ENCODE measurements around the gene STIM2. TPM values are rescaled to one million over a fixed set of nuclear protein-coding genes. Genes with fewer than 3 reads are reported as not detected.
"Not testable (repeated sequence)": the region's sequence is repeated elsewhere in the genome, so short reads cannot be mapped to it uniquely, and the experiment has no call there.

The STIM2 gene
- total and polyA plus RNA-seq, 9 of the 15 experiments (the other 6 are each of a cell fraction or from before 2014, with no cell fraction given), result 7.2 to 26.8 (median 15.4) TPM

- intact Hi-C loops (cut with micrococcal nuclease); FAIRE-seq; in situ Hi-C loops (cut with MboI); DNase-seq (ENCODE audit: extremely low read depth in 1 of 4, low spot score in 3 of 4); H3K27me3 ChIP-seq (ENCODE audit: control insufficient read depth in 2 of 2, insufficient read depth in 2 of 2, low read length in 2 of 2); H3K27ac ChIP-seq (ENCODE audit: extremely low read depth, low read depth, low read length); H3K9me1 ChIP-seq (ENCODE audit: control insufficient read depth, insufficient read depth, low read length); ATAC-seq; H3K79me2 ChIP-seq (ENCODE audit: control insufficient read depth, insufficient read depth, low read length); H3K4me1 ChIP-seq (replicated peaks in 1 of 2; ENCODE audit: control insufficient read depth in 2 of 2, insufficient read depth in 2 of 2, low read length in 2 of 2); BruUV-seq (replicated peaks); POLR2A ChIA-PET; H4K20me1 ChIP-seq (replicated peaks; ENCODE audit: control insufficient read depth, insufficient read depth, low read length); H3K9me3 ChIP-seq (replicated peaks; ENCODE audit: control insufficient read depth, insufficient read depth, low read depth, low read length); H3K4me2 ChIP-seq (ENCODE audit: insufficient read depth, low read length); H3K9ac ChIP-seq (ENCODE audit: insufficient read depth in 1 of 2, low read depth in 2 of 2, low read length in 2 of 2); CTCF ChIA-PET (ENCODE audit: low intra/inter-chr PET ratio); H3K36me3 ChIP-seq (ENCODE audit: control insufficient read depth, insufficient read depth, low read length); H2AFZ ChIP-seq (ENCODE audit: low read depth, low read length); H3K4me3 ChIP-seq: not testable (repeated sequence)
- WGBS (ENCODE audit: insufficient coverage, low coverage, missing lambda C conversion rate), result 10% methylated on average over 6 of the region's 6 CpGs
- TF ChIP-seq ZNF431 (CRISPR knock-in tag; IDR thresholded peaks at IDR 0.05), result peak; percentile 95
Observed at GRCh38 chr4:26822974-26823373, 37.7 kb upstream of the STIM2 start.

GRCh38 chr4:26823583-26823982, 37.1 kb upstream of the STIM2 start:
- no peak overlapping the region for H3K4me2 ChIP-seq (ENCODE audit: insufficient read depth, low read length)
- no peak overlapping the region for H3K27ac ChIP-seq (ENCODE audit: extremely low read depth, low read depth, low read length)
- BruUV-seq (replicated peaks), result no TSS peak
- CTCF ChIA-PET (ENCODE audit: low intra/inter-chr PET ratio), result no interaction called here
- no peaks in the 10 kb centered on the region for H3K79me2 ChIP-seq (ENCODE audit: control insufficient read depth, insufficient read depth, low read length)
- TF ChIP-seq RFX1 (IDR thresholded peaks at IDR 0.05) (no peak), EZH2 (IDR thresholded peaks at IDR 0.05; ENCODE audit: borderline replicate concordance, low read depth, low read length) (no peak), DACH1 (IDR thresholded peaks at IDR 0.05; ENCODE audit: partially characterized antibody) (no peak), ZNF57 (CRISPR knock-in tag; IDR thresholded peaks at IDR 0.05) (no peak), FOSL1 (tag; conservative IDR thresholded peaks at IDR 0.05) (no peak), E2F3 (CRISPR knock-in tag; IDR thresholded peaks at IDR 0.05) (no peak)
- intact Hi-C loops (cut with micrococcal nuclease), result no loop called here
- no peaks in the 10 kb centered on the region for H3K36me3 ChIP-seq (ENCODE audit: control insufficient read depth, insufficient read depth, low read length)
- H3K27me3 ChIP-seq (ENCODE audit: control insufficient read depth in 2 of 2, insufficient read depth in 2 of 2, low read length in 2 of 2), result no peaks in the 10 kb centered on the region
- no peak overlapping the region for H3K4me3 ChIP-seq
- no peaks in the 10 kb centered on the region; the same call in 1 of the 2 replicates for H3K9me3 ChIP-seq (replicated peaks; ENCODE audit: control insufficient read depth, insufficient read depth, low read depth, low read length)
- no peaks in the 10 kb centered on the region for H3K9me1 ChIP-seq (ENCODE audit: control insufficient read depth, insufficient read depth, low read length)
- ATAC-seq, result no peak
- in situ Hi-C loops (cut with MboI), result no loop called here
- H3K4me1 ChIP-seq (replicated peaks in 1 of 2; ENCODE audit: control insufficient read depth in 2 of 2, insufficient read depth in 2 of 2, low read length in 2 of 2), result no peaks in the 10 kb centered on the region
- no peak overlapping the region for H2AFZ ChIP-seq (ENCODE audit: low read depth, low read length)
- POLR2A ChIA-PET, result interaction anchor here (1.1 kb wide), 1 partner anchor 9 kb away, joined by 3 read pairs; no protein-coding TSS in a partner anchor
- no peak for FAIRE-seq
- DNase-seq (ENCODE audit: extremely low read depth in 1 of 4, low spot score in 3 of 4), result no peak
- H3K9ac ChIP-seq (ENCODE audit: insufficient read depth in 1 of 2, low read depth in 2 of 2, low read length in 2 of 2), result no peak overlapping the region
- H4K20me1 ChIP-seq (replicated peaks; ENCODE audit: control insufficient read depth, insufficient read depth, low read length), result no peaks in the 10 kb centered on the region
- 17% methylated on average over 3 of the region's 3 CpGs for WGBS (ENCODE audit: insufficient coverage, low coverage, missing lambda C conversion rate)

Measured in K562 (cell line).